Coronary artery (tissue), 2 donors: ENCODE measurements around the gene NKX3-2.
"Not testable (repeated sequence)": the region's sequence is repeated elsewhere in the genome, so short reads cannot be mapped to it uniquely, and the experiment has no call there.

ENCODE experiments used
- DNase-seq: peaks from one replicate; pipeline ENCODE4 v3.0.0-alpha.2; 2017; ENCODE audit warnings: low spot score
- H3K27ac ChIP-seq, 2 donors: fragments of 200-600 bp; sonication (generic); one replicate each; pipeline ENCODE4 v1.5.1; 2016 to 2019
- H3K4me3 ChIP-seq: fragments of 200-600 bp; sonication (generic); 2 replicates; pipeline ENCODE4 v1.5.1; 2016; ENCODE audit warnings: mild to moderate bottlenecking, moderate library complexity
- TF ChIP-seq, protein P1 (sequence below): fragments of 200-600 bp; sonication (generic); IDR thresholded peaks from one replicate; pipeline ENCODE4 v1.5.1; 2019; ENCODE audit warnings: antibody characterized with exemption

The NKX3-2 gene

DNA sequence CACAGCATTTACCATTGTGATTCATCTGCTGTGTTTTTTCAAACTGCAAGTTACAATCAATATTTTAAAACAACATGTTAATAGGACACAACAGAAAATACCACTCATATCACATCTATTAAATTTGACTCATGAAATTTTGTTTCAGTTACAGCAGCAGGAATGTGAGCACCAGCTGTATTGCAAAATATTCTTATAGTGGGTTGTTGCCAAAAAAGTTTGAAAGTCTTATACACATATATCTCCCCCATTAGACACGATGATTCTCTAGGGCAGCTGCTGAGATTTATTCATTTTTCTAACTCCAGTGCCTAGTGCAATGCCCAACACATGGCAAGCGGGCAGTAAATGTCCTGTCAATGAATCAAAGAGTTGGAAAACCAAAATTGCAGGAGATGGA is 26.6 kb upstream of the NKX3-2 start:
- Histone ChIP-seq H3K27ac (no peak overlapping the region), H3K4me3 (no peak overlapping the region)
- TF ChIP-seq, protein P1, sequence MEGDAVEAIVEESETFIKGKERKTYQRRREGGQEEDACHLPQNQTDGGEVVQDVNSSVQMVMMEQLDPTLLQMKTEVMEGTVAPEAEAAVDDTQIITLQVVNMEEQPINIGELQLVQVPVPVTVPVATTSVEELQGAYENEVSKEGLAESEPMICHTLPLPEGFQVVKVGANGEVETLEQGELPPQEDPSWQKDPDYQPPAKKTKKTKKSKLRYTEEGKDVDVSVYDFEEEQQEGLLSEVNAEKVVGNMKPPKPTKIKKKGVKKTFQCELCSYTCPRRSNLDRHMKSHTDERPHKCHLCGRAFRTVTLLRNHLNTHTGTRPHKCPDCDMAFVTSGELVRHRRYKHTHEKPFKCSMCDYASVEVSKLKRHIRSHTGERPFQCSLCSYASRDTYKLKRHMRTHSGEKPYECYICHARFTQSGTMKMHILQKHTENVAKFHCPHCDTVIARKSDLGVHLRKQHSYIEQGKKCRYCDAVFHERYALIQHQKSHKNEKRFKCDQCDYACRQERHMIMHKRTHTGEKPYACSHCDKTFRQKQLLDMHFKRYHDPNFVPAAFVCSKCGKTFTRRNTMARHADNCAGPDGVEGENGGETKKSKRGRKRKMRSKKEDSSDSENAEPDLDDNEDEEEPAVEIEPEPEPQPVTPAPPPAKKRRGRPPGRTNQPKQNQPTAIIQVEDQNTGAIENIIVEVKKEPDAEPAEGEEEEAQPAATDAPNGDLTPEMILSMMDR = no peak
- DNase-seq = no peak

DNA sequence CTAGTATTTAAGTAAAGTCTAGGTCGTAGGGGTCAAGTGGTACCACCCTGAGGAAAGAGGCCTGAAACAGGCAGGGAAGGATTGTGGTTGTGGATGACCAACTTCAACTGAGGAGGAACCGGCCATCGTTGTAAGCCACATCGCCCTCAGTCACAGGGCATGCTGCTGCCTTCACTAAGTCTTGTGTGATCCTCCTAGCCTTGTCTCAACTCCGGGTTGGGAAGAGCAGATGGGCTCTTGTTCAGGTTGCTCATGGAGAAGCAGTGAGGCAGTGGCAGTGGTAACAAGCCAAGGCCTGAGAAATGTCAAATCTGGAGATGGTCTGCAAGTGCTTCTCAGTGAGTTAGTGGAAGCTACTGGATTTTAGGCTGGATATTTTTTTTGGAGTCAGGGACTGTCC is 22.8 kb upstream of the NKX3-2 start:
- Histone ChIP-seq H3K4me3 (no peak overlapping the region), H3K27ac (no peak overlapping the region)
- no peak for DNase-seq
- TF ChIP-seq, protein P1 = no peak

DNA sequence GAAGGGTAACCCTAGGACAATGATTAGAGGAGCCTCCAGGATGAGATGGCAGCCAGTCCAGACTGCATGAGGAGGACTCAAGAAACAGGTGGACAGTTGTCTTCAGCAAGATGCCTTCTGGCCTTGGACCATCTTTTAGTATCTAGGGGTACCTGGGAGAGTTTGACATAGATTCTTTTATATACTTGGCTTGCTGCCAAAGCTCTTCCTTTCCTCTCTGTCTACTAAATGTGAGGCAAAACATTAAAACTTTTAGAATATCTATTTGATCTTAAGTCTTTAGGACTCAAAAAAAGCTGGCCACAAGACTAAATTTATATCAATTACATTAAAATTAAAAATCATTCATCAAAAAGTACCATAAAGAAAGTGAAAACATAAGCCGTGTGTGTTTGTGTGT is 18.6 kb upstream of the NKX3-2 start:
- Histone ChIP-seq H3K4me3 (no peak overlapping the region), H3K27ac (no peak overlapping the region)
- TF ChIP-seq, protein P1 = no peak
- DNase-seq = no peak

DNA sequence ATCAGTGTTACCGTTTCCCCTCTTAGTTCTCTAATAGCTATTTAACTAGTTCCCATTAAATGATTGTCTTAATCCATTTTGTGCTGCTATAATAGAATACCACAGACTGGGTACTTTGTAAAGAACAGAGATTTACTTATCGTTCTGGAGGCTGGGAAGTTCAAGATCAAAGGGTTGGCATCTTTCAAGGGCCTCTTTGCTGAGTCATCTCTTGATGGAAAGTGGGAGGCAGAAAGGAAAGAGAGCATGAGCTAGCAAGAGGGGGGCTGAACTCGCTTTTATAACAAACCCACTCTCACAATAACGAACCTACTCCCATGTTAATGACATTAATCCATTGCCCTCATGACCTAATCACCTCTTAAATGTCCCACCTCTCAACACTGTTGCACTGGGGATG is 17.4 kb upstream of the NKX3-2 start:
- Histone ChIP-seq H3K4me3 (no peak overlapping the region), H3K27ac (no peak overlapping the region)
- TF ChIP-seq, protein P1 = no peak
- DNase-seq = no peak

DNA sequence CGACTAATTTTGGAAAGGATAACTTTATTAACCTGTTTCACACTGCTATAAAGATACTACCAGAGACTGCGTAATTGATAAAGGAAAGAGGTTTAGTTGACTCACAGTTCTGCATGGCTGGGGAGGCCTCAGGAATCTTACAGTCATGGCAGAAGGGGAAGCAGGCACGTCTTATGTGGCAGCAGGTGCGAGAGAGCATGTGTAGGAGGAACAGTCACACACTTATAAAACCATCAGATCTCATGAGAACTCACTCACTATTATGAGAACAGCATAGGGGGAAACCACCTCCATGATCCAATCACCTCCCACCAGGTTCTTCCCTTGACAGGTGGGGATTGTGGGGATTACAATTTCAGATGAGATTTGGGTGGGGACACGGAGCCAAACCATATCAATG is 15.8 kb upstream of the NKX3-2 start:
- not testable (repeated sequence) for DNase-seq, H3K4me3 ChIP-seq

DNA sequence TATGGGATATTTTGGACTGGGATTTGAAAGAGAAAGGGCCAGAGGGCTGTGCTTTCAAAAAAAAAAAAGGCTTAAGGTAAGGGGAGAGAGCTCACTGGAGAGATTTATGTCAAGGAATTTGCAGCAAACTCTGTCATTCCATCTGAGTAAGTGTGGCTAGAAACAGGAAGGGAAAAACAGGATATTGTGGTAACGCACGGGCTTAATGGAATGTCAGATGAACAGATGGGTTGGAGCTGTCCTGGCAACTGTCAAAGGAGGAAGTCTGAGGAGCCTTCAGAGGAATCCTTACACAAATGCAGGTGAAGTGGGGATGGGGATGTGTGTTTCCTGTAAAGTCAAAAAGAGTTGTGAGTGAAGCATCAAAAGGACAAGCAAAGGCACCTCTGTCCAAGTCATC is 15.1 kb upstream of the NKX3-2 start:
- Histone ChIP-seq H3K27ac (no peak overlapping the region), H3K4me3 (no peak overlapping the region)
- TF ChIP-seq, protein P1 = no peak
- DNase-seq = no peak

More for the DNA sequence above, 15.8 kb upstream of the NKX3-2 start:
- H3K27ac ChIP-seq = not testable (repeated sequence)

DNA sequence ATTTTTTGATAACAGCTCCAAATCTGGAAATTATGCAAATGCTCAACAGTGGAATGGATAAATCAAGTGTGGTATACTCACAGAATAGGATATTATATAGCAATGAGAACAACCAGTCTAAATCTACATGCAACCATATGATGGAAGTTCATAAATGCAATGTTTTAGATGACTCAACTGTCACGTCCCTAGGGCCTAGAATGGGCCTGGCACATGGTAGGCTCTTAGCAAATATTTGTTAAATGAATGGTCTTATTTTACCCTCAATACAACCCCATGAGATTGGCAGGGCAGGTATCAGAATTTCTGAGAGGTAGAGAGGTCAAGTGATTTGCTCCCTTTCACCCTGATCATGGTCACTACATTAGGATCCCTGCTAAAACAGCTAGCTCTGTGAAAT is 14.6 kb upstream of the NKX3-2 start:
- TF ChIP-seq, protein P1 = no peak

DNA sequence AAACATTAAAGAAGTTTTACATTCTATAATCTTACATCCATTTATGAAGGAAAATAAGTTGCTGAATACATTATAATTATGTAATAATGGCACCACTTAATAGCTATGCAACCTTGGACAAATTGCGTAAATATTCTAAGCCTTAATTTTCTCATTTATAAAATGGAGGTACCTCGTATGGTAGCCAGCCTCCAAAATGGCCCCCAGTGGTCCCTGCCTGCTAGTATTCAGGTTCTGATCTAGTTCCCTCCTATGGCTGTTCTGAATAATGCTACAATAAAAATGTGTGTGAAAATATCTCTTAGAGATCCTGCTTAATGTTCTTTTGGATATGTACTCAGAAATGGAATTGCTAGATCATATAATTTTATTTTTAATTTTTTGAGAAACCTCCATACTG is 11.0 kb upstream of the NKX3-2 start:
- TF ChIP-seq, protein P1 = no peak
- DNase-seq = no peak
- Histone ChIP-seq H3K27ac (no peak overlapping the region), H3K4me3 (no peak overlapping the region)

More for the DNA sequence above, 14.6 kb upstream of the NKX3-2 start:
- Histone ChIP-seq H3K4me3 (no peak overlapping the region), H3K27ac (no peak overlapping the region)
- no peak for DNase-seq
